Hematopoietic multipotent progenitor cell treated with erythropoietin and hydrocortisone succinate and interleukin-3 and kit ligand, for 4 days (in vitro differentiated cells): Measurements from ENCODE around the gene GLRB.
"Not testable (repeated sequence)": the region's sequence is repeated elsewhere in the genome, so short reads cannot be mapped to it uniquely, and the experiment has no call there.

Source experiments
- DNase-seq: peaks from one replicate; pipeline ENCODE4 v3.0.0-alpha.2; 2015

The GLRB gene

GRCh38 chr4:157141976-157142375 lies 66.0 kb downstream of the GLRB start:
- DNase-seq = no peak

GRCh38 chr4:157143369-157143768 lies 67.4 kb downstream of the GLRB start:
- DNase-seq = peak; percentile 3

GRCh38 chr4:157151711-157152110 lies 75.8 kb downstream of the GLRB start:
- DNase-seq = no peak

GRCh38 chr4:157165935-157166610 lies 90.1 kb downstream of the GLRB start:
- no peak for DNase-seq

- no peak for DNase-seq
These were observed 94.4 kb downstream of the GLRB start for GRCh38 chr4:157170321-157170720.

- peak; percentile 16 for DNase-seq
These were observed 96.1 kb downstream of the GLRB start for GRCh38 chr4:157172011-157172410.

GRCh38 chr4:157180268-157180667 lies 104.3 kb downstream of the GLRB start:
- DNase-seq = not testable (repeated sequence)

- no peak for DNase-seq
These were observed 108.3 kb downstream of the GLRB start for GRCh38 chr4:157184300-157184699.

- no peak for DNase-seq
These were observed 109.4 kb downstream of the GLRB start for GRCh38 chr4:157185363-157185762.

GRCh38 chr4:157195374-157195773 lies 119.4 kb downstream of the GLRB start:
- no peak for DNase-seq

- DNase-seq = no peak
These were observed 120.1 kb downstream of the GLRB start for GRCh38 chr4:157196046-157196445.

GRCh38 chr4:157204634-157205244 lies 128.8 kb downstream of the GLRB start:
- peak; percentile 55 for DNase-seq

GRCh38 chr4:157217708-157218107 lies 141.8 kb downstream of the GLRB start:
- DNase-seq = peak; percentile 48

GRCh38 chr4:157219711-157220370 lies 143.9 kb downstream of the GLRB start:
- DNase-seq = no peak

- peak; percentile 81 for DNase-seq
These were observed 144.5 kb downstream of the GLRB start, which contains the start of gene GRIA2 for GRCh38 chr4:157220371-157220881. Gene GRIA2, plus strand, starts transcription at chr4:157220728. Its CDS starts 315 bp downstream, at chr4:157221043.

GRCh38 chr4:157221426-157221894 lies 145.5 kb downstream of the GLRB start:
- no peak for DNase-seq
